Midbrain (tissue), 1 donor: ENCODE measurements around the gene AKT1S1.

Experiments
- DNase-seq: peaks from one replicate; lab custom pipeline; 2025; lab: John Stamatoyannopoulos, UW

Gene AKT1S1

GRCh38 chr19:49907745-49908446 is 30.7 kb upstream of the AKT1S1 start:
- DNase-seq: no peak

- peak; percentile 38 for DNase-seq
Observed at GRCh38 chr19:49906879-49907564, 29.9 kb upstream of the AKT1S1 start.

- no peak for DNase-seq
Observed at GRCh38 chr19:49904136-49904535, 27.0 kb upstream of the AKT1S1 start.

DNA sequence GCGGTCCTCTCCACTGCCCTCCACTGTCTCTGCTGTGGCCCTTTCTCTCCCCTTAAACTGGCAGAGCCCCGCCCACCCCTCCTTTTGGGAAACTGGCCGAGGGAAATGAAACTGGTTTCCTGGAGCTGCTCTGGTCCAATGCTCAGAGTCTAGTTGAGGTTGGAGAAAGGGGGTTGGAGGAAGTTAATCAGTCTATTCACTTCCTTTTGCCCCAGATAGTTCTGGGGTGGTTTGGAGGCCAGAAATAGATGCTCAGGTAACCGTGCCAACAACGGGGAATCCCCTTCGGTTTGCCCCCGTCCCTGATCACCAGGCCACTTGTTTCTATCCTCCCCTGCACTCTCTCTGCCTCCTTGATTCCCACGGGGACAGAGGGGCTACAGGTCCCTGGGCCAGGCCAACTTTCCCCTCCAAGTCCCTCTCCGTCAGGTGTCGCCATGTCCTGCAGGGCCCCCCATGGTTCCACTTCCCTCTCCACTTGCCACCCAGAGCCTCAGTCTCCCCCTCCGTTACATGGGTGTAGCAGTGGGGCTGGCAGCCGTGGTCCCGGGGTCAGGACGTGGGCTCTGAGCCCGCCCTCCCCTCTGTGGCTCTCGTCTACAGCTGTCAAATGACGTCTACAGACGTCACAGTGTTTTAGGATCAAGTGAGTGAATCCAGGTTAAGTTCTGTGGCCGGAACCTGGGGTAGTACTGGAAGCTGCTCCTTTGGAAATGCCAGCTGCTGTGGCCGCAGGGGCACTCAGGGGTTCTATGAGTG is 19.9 kb upstream of the AKT1S1 start, which contains the start of gene IL4I1:
Gene IL4I1, minus strand, starts transcription at position 25 of the 759 bp plus-strand sequence. CDS start 727 bp downstream, outside the sequence.
- peak; percentile 8 for DNase-seq

DNA sequence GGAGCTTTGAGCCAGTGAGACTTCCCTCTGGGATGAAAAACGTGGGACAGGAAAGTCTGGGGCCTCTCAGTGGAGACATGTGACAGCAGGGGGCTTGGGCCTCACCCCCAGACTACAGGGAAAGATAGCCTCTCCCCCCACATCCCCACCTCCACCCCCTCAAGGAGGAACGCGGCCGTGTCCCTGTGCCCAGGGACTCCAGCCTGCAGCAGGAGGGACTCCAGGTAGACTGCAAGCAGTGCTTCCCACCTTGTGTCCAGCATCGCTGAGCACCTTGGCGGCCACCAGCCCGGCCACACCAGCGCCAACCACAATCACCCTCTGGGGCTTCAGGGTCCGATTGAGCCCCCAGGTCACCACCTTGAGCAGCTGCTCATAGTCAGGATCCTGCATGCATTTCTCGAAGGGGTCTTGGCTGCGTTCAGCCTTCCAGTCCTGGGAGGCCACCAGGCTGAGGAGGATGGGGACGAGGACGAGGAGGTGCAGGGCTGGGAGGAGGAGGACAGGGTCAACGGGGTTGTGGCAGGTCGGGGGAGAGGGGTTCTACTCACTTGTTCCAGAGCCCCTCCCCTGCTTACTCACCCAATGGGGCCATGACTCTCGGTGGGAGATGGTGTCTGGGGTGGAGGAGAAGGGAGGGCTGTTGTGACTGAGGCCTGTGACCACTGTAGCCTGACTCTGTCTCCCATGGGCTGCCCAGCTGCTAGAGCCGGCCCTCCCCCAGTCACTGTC is 18.6 kb upstream of the AKT1S1 start:
- DNase-seq: no peak

DNA sequence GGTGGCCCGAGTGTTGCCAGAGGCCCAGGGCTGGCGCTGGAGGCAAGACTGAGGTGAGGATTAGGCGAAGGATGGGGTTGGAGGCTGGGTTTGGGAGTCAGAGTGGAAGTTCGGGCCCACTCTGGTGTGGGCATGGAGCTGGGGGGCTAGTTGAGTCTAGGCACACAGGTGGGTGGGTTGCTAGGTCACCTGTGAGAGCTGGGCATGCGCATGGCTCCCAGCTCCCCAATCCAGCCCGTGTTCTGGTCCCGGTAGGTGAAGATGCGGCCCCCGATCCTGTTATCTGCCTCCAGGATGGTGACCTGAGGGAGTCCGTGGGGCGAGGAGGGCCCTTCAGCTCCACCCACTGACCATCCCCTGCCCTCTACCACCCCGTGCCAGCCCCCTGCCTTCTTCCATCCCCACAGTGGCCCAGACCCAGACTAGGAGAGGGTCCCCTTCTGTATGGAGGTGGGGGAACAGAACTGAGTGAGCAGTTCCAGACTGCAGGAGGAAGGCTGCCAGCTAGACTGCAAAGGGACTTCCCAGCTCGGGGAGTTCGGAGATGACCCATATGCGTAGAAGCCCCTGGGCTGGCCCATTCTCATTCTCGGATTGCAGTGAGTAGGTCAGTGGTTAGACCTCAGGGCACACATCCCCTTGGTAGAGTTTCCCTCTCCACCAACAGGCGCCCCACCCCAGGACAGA is 17.9 kb upstream of the AKT1S1 start:
- DNase-seq: no peak

- no peak for DNase-seq
Observed at GRCh38 chr19:49894011-49894664, 17.0 kb upstream of the AKT1S1 start.

GRCh38 chr19:49892716-49893115 is 15.6 kb upstream of the AKT1S1 start:
- no peak for DNase-seq

DNA sequence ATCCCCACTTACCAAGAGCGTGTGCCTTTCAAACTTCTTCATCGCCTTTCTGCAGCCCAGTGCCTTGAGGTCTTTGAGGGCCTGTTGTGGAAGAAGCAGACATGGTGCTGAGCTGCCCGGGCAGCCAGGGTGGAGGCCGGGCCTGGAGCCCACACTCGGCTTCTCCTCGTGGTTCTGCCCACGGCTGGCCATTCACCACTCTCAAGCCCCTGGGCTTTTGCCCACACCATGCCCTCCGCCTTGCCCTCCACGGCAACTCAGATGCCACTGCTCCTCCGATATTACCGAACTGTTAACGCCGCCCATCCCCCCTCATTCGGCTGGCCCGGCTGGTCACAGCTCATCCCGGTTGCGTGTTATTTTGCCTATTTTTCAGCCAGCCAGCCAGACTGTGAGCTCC is 14.2 kb upstream of the AKT1S1 start:
- DNase-seq: no peak

GRCh38 chr19:49890349-49891311 is 13.5 kb upstream of the AKT1S1 start:
- DNase-seq: no peak

GRCh38 chr19:49889687-49890348 is 12.7 kb upstream of the AKT1S1 start:
- peak; percentile 57 for DNase-seq

DNA sequence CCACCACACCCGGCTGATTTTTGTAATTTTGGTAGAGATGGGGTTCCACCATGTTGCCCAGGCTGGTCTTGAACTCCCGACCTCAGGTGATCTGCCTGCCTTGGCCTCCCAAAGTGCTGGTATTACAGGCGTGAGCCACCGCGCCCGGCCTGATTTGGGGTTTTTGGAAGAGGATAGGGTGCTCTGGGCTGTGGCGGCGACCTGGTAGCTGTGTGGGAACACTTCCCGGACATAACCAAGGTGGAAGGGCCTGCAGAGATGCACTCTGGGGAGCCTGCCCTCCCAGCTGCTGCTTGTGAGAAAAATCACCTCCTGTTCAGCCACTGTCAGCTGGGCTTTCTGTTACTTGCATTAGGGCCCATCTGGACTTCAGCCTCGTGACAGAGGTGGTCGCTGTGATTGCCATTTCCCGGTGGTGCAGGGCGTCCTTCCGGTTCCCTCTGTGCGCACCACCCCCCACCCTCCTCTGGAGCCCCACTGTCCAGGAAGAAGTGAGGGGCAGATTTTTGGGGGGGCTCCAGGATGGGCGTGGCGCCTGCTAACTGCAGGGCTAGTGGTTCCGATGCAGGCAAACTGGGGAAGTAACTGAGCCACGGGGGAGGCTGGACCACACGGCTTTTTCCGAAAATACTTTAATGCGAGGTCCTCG is 12.0 kb upstream of the AKT1S1 start:
- DNase-seq: no peak

DNA sequence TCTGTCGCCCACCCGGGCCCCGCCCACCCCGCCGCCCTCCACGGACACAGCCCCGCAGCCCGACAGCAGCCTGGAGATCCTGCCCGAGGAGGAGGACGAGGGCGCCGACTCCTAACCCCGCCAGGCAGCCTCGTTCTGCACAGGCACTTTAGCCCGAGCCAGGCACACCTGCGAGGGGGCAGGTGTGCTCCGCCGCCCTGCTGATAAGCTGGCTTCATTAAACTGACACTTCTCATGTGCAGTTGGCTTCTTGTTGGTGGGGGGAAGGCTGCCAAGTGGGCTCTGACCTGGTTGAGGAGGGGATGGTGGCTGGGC is 11.3 kb upstream of the AKT1S1 start:
- no peak for DNase-seq

- no peak for DNase-seq
Observed at GRCh38 chr19:49887665-49888509, 10.7 kb upstream of the AKT1S1 start.

- no peak for DNase-seq
Observed at GRCh38 chr19:49887037-49887664, 10.0 kb upstream of the AKT1S1 start.

GRCh38 chr19:49884760-49885159 is 7.6 kb upstream of the AKT1S1 start:
- no peak for DNase-seq

DNA sequence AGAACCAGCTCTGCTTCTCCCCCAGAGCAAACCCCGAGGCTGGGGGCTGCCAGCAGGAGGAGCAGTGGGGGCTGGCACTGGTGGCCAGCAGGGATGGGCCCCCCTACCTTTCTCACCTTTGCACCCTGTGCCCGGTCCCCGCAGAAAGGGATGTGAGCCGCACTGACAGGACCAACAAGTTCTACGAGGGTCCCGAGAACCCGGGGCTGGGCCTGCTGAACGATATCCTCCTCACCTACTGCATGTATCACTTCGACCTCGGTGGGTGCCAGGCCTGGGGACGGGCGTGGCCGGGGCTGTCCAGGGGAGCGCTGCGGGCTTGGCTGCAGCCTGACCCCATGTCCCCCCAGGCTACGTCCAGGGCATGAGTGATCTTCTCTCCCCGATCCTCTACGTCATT is 7.0 kb upstream of the AKT1S1 start:
- DNase-seq: no peak

- DNase-seq: no peak
Observed at GRCh38 chr19:49883094-49883493, 5.9 kb upstream of the AKT1S1 start.
